Measurements from ENCODE around the gene INO80E.
"Not testable (repeated sequence)": the region's sequence is repeated elsewhere in the genome, so short reads cannot be mapped to it uniquely, and the experiment has no call there.

The INO80E gene

DNA sequence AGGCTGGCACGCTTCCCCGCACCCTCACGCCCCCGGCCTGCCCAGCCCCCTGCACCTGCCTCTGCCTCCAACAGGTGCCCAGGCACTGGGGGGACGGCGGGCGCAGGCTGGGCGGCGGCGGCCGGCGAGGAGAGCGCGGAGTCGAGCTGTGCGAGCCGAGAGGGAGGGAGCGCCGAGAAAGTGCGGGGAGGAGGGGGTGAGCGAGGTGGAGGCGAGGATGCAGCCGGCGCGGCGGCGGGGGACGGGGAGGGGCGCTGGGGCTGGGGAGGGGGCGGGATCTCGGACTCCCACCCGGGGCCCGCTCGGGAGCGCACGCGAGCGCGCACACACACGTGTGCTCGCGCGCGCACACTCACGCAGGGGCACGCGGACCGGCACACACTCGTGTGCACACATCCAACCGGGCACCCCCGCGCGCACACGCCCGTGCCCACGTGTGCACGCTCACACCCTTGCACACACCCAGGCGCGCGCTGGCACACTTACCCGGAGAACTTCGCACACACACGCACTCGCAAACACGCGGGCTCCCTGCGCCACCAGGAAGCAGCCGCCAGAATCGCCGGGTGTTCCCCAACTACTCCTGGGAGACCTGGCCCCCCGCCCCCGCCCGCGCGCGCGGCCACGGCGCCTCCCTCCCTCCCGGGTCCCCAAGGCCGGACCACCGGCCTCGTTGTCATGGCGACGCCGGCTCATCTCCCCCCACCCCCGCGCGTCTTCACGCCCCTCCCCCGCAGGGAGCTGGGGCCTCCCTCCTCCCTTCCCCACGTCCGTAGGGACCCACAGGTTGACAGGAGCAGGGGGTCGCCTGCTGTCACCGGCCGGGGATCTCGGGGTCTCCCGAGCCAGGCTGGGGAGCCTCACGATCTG is 15.0 kb downstream of the INO80E start, which contains the start of gene DOC2A:
Gene DOC2A, minus strand, starts transcription at position 184 of the 870 bp plus-strand sequence. CDS start 805 bp downstream, outside the sequence.
- no peak for DNase-seq

DNA sequence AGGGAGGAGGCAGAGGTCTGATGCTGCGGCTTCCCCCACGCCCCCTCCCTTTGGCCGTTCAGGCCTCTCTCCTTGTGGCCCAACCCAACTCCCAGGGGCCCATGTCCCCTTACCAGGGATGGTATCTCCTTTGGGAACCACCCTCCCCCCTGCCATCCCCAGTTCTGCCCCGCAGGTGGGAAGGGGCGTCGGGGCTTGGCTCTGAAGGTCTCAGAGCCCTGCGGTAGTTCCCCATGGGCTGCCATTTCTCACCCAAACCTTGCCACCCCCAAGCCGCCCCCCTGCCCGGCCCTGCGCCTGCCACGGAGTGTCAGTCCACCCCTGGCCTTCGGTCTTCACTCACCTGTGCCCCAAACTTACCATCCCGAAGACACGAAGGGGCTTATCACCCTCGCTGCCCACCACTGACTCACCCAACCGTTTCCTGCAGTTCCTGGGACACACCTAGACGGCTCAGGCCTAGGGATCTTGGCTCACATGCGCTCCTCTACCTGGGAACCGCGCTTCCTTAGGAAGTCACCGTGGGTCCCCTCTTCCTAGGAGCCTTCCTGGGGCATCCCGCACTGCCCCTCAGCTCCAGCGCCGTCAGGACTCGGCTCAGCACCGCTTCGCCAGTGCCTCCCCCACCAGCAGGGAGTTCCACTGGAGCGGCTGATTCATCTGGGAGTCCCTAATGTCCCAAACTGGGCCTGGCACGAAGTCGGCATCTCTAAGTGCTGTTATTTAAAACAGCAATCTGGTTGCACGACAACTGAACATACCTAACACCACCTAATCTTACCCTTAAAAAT is 15.9 kb downstream of the INO80E start:
- no peak for DNase-seq

DNA sequence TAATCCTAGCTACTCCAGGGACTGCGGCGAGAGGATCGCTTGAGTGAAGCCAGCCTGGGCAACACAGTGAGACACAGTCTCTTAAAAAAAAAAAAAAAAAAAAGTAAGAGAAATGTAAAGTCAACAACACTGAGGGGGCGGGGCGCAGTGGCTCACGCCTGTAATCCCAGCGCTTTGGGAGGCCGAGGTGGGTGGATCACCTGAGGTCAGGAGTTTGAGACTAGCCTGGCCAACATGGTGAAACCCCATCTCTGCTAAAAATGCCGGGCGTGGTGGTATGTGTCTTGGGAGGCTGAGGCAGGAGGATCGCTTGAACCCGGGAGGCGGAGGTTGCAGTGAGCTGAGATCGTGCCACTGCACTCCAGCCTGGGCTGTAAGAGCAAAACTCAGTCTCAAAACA is 16.6 kb downstream of the INO80E start:
- not testable (repeated sequence) for DNase-seq

DNA sequence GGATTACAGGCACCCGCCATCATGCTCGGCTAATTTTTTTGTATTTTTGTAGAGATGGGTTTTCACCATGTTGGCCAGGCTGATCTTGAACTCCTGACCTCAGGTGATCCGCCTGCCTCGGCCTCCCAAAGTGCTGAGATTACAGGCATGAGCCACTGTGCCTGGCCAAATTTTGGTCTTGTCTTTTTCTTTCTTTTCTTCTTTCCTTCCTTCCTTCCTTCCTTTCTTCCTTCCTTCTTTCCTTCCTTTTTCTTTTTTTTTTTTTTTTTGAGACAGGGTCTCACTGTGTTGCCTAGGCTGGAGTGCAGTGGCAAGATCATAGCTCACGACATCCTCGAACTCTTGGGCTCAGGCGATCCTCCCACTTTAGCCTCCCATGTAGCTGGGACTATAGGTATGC is 19.4 kb downstream of the INO80E start:
- DNase-seq, result not testable (repeated sequence)

DNA sequence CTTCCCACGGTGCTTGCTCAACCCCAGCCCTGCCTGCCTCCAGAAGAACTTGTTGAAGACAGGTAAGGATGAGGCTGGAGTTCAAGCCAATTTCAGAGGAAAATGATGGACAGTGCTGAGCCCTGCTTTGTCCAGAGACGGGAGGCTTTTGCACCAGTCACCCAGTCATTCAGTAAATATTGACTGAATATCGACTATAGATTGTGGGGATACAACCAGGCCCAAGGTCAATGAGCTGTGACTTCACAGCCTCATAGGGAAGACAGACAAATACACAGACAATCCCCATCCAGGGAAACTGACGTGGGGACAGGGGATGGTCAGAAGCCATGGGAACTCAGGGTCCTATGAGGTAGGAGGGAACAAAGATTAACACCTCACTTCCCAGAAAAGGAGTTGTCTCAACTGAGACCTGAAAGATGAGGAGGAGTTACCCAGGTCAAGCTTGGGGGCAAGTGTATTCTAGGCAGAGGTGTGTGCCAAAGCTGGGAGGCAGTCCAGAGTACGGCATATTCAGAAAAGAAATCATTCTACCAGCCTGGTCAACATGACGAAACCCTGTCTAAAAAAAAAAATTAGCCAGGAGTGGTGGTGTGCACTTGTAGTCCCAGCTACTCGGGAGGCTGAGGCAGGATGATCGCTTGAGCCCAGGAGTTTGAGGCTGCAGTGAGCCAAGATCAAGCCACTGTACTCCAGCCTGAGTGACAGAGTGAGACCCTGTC is 20.7 kb downstream of the INO80E start:
- DNase-seq, result no peak

DNA sequence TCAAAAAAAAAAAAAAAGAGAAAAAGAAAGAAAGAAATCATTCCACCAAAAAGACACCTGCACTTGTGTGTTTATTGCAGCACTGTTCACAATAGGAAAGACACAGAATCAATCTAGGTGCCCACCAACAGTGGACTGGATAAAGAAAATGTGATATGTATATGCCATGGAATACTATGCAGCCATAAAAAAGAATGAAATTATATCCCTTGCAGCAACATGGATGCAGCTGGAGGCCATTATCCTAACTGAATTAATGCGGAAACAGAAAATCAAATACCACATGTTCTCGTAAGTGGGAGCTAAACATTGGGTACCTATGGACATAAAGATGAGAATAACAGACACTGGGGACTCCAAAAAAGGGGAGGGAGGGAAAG is 21.2 kb downstream of the INO80E start:
- no peak for DNase-seq

DNA sequence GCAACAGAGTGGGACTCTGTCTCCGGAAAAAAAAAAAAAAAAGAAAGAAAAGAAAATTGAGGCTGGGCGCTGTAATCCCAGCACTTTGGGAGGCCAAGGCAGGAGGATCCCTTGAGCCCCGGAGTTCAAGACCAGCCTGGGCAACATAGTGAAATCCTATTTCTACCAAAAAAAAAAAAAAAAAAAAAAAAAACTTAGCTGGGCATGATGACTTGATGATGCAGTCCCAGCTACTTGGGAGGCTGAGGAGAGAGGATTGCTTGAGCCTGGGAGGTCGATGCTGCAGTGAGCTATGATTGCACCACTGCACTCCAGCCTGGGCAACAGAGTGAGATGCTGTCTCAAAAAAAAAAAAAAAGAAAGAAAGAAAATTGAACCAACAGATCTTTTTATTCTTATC is 21.9 kb downstream of the INO80E start:
- not testable (repeated sequence) for DNase-seq

DNA sequence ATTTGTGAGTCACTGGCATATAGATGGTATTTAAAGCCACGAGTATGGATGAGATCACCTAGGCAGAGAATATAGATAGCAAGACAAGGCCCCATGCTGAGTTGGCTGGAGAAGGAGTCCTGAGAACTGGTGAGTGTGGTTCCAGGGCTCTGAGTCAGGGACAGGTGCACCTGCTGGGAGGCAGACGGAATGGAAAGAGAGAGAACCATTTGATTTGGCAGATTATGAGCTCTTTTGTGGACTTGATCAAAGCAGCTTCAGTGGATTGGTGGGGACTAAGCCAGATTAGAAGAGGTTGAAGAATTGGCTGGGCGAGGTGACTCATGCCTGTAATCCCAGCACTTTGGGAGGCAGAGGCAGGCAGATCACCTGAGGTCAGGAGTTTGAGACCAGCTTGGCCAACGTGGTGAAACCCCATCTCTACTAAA is 22.7 kb downstream of the INO80E start:
- no peak for DNase-seq

DNA sequence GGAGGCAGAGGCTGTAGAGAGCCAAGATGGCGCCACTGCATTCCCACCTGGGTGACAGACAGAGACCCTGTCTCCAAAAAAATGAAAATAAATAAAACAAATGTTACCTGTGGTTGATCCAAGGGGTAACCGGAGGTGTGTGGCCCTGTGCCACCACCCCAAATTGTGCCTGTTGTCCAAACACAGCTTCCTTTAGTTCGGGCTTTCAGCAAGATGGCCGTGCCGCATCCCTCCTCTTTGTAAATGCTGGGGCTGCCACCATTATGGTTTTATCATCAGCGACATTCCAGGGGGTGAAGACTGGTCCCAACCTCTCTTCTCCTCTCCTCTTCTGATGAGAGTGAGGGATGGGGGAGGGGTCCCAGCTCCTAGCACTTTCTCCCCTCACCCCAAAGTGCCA is 26.8 kb downstream of the INO80E start, which contains the start of gene C16orf92:
Gene C16orf92, plus strand, starts transcription at position 312 of the 400 bp plus-strand sequence. CDS start 143 bp downstream, outside the sequence.
- DNase-seq, result no peak

DNA sequence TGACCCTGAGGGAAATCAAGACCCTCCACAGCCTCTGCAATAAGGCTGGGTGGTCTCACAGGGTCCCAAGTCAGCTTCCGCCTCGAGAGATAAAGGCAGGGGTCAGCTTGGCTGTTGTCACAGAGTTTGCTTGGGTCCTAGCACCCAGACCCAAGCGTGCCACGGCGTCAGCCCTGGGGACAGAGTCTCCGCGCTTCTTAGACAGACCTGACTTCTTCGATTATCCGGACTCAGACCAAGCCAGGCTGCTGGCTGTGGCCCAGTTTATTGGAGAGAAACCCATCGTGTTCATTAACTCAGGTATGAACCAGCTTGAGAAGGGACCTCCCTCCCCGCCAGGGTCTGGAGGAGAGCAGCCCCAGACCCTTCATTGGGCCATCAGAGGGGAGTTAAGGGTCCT is 27.5 kb downstream of the INO80E start:
- no peak for DNase-seq

DNA sequence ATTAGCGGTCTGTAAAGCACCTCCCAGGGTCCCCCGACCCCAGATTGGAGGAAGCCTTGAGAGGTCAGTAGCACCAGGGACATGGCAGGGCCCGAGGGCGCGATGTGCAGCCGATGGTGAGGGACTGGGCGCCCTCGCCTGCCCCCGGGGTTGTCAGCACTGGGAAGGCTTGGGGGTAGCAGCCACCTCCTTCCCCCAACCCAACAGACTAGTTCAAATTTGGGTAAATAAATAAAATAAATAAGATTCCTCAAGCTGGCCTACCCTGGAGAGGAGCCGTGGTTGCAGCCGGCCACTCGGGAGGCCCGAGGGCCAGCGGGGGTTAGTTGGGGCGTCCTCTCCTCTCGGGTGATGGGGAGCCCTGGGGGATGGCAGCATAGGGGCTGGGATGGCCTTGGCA is 28.4 kb downstream of the INO80E start:
- DNase-seq, result no peak

DNA sequence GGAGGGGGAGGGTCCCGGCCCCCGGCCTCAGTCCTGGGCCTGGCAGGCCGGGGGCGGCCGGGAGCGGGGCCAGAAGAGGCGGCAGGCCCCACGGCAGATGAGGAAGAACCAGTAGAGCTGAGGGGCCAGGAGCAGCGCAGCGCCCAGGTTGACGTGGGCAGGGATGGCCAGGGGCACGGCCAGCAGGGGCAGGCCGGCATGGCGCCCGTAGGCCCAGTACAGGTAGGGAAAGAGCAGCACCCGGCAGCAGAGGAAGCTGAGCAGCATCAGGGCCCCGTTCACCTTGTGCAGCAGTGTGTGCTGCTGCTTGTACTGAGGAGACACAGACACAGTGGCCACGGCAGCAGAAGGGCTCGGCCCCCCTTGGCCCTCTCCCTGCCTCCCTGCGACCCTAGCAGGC is 29.1 kb downstream of the INO80E start:
- DNase-seq, result no peak

DNA sequence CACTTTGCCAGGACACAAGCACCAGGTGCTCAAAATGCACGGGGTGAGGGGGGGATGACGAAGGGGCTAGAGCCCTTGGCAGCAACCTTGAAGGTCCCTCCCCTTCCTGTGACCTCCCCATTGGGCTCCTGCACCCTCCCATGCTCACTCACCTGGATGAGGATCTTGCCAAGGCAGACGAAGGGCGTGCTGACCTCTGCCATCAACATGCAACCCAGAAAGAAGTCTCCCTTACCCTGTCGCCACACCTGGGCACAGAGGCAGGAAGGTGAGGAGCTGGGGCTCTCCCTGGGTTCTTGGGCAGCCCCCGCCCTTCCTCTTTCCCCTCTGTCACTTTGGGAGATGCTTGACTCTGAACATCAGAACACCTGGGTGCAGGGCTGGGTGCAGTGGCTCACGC is 29.5 kb downstream of the INO80E start:
- no peak for DNase-seq

DNA sequence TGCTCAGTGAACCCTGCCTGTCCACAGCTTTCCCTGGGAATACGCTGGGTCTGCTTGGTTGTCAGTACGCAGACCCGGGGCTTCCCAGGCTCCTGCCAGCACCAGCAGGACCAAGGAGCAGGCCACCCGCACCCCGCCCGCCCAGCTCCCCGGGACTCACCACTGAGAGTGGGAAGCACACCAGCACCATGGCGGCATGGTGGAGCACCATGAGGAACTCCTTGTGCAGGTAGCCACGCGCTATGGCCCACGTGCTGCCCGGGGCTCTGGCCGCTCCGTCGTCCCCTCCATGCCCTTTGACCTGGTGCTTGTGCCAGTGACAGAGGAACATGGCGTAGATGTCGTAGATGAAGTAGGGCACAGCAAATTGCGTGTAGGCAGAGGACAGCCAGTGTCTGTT is 30.4 kb downstream of the INO80E start:
- no peak for DNase-seq

DNA sequence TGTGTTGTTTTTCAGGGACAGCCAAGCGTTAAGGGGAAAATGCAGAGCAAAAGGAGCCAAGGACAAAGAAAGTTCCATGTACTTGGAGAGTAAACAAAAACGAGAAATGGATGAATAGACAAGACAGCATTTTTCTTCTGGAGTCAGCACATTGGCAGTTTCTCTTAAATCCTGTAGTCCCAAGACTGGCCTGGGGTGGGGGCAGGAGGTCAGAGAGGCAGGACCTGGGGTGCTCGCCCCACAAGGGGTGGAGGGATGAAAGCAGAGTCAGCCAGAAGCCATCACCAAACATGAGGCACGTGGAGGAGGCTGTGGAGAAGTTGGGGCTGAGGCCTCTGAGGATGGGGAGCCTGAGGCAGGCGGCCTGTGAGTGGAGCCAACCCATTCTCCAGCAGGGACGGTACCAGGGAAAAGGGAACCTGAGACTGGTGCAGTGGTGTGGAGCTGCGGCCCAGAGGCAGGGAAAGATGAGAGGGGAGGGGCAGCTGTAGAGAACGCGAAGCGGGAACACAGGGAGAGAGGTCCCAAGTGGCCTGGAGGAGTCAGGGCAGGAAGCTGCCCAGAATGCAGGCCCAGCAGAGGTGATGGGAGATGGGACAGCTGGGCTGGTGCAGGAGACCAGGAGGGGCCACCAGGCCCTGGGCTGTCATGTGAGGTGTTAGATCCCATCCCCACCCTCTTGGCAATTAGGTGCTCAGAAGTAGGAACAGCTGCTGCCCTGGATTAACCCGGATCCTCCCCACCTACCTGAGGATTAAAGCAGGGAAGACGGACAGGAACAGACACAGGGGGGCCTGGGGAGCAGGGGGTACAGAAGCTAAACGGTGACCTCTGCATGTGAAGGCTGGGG is 31.8 kb downstream of the INO80E start:
- DNase-seq, result no peak

DNA sequence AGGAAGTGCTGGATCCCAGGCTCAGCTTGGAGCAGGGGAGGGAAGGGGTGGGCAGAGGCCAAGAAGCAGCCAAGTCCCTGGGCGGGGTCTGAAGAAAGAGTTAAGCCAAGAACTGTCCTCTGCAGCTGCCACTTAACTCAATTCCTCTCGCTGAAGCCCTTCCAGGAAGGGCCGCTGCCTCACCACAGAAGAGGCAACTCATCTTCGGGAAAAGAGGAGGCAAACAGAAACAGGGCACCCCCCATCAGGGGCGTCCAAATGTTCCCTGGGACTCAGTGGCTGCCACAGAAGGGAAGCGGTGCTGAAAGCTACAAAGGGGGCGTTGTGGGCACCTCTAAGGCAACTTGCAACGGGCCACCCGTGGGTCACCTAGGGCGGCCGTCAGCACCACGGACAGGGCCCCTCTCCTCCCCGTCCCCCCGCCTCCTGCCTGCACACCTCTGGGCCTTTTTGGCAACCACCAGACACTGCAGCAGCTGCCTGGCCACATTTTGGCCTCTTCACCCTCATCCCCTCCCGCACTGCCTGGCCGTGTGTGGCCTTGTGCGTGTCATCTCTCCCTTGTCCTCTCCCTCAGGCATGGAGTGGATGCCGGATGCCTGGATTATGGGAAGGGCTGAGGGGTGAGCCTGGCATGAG is 32.5 kb downstream of the INO80E start:
- DNase-seq, result no peak

DNA sequence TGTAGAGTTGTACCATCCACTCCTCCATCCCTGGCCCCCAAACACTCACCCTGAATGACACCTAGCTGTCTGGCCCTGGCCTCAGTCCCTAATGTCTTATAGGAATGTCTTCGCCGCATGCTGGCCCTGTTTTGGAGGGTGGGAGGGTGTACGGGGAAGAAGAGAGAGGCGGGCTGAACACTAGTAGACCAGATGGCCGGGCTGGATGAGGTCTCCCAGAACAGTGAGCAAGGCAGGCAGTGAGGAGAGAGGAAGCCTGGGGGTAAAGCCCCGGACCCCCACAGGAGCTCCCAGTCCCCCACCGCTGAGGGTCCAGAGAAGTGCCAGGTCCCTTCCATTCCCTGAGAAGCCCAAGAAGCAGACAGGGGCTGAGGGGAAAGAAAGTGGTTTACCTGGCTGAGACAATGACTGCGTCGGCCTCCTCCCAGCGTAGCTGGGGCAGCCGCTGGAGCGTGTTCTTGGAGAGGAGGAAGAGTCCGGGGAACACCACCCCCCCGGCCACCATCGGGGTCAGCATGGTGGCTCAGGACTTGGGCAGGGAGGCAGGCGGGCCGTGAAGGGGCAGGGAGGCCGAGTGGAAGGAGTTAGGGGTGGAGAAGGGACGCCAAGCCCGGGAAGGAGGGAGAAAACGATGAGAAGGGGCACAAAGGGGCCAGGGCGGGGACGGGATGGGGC is 34.1 kb downstream of the INO80E start:
- no peak for DNase-seq

DNA sequence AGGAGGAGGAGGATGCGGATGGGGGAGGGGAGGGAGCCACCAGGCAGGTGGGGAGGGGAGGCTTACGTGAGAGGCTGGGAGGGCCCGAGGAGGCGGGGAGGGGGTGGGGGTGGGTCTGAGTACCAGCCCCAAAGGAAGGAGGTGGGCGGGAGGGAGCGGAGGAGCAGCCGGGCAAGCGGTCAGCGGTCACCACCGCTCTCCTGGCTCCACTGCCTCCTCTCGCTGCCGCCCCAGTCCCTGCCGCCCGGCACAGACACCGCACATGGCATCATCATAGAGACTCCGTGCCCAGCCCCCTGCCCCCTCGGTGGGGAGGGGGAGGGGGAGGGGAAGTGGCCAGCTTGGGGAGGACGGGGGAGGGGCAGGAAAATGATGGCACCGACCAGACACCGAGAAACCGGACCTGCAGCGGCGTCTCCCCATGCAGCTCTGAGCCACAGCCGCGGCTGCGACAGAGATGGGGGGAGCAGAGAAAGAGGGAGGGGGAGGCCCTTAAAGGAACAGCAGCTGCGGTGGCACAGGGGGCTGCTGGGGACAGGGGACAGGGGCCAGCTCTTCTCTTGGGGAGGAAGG is 34.9 kb downstream of the INO80E start, which contains the start of gene TLCD3B:
Gene TLCD3B, minus strand, starts transcription at position 431 of the 573 bp plus-strand sequence. CDS start 744 bp downstream, outside the sequence.
- DNase-seq, result no peak

DNA sequence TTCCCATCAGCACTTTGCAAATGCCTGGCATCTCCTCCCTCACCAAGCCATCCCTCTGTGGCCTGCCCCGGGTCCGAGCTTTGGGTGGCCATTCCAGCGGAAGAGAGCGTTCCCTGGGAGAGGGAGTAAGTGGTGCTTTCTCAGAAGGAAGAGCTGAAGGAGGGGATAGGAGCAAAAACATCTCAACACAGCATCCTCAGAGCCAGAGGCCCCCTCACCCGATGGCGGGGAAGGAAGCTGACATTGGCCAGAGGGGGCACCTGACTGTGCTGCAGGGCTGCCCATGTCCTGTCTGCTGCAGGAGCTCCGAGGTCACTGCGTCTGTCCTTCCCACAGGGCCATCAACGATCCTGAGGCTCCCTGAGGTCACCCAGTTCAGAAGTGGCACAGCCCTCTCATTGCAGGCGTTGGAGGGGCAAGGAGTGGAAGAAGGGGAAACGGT is 35.5 kb downstream of the INO80E start:
- no peak for DNase-seq

DNA sequence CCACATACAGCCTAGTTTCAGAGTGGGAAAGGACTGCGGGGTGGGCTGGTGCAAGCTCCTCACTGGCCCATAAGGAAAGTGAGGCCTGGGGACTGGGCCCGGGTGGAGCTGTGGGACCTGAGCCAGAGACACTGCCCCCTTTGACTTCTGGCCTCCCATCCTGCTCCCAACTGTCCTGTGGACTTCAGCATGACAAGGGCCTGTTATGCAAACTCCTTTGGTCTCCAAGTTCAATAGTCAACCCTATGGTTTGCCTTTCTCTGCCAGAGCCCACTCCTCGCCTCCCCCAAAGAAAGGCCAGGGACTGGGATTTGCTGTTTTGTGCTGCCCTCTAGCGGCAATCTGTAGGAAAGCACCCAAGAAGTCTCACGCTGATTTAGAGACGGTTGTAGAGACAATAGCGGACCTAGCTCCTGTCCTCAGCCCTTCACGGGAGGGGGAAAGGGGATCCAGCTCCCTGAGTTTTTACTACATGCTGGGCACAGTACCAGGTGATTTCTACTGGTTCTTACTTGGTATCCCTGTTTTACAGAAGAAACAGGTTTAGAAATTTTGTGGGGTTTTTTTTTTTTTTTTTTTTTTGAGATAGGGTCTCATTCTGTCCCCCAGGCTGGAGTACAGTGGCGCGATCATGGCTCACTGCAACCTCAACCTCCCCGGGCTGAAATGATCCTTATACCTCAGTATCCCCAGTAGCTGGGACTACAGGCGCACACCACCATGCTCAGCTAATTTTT is 36.2 kb downstream of the INO80E start:
- DNase-seq, result no peak
